Muscle of arm (tissue), 12 donors: ENCODE measurements around the gene RIPOR3. TPM values are rescaled to one million over a fixed set of nuclear protein-coding genes. Genes with fewer than 3 reads are reported as not detected.
"Not testable (repeated sequence)": the region's sequence is repeated elsewhere in the genome, so short reads cannot be mapped to it uniquely, and the experiment has no call there.

Source experiments
- DNase-seq: peaks from one replicate; pipeline ENCODE4 v3.0.0-alpha.2; 2013
- polyA plus RNA-seq, 12 donors: library from polyadenylated mRNA; unstranded; fragments of 120-200 nt; gene quantifications; one replicate each; pipeline ENCODE4 v1.2.1, GENCODE V29; 2013; ENCODE audit not compliant: insufficient read length in 12 of 12

Gene RIPOR3
- polyA plus RNA-seq, 12 donors: 4.3 to 15.1 (median 7.7) TPM; not detected in 1

GRCh38 chr20:50704971-50705370, 13.6 kb upstream of the RIPOR3 start:
- no peak for DNase-seq

GRCh38 chr20:50704514-50704913, 13.2 kb upstream of the RIPOR3 start:
- no peak for DNase-seq

GRCh38 chr20:50703651-50704438, 12.5 kb upstream of the RIPOR3 start:
- DNase-seq: not testable (repeated sequence)

- DNase-seq: no peak
Measured at GRCh38 chr20:50701041-50701963, 10.0 kb upstream of the RIPOR3 start.

- no peak for DNase-seq
Measured at GRCh38 chr20:50699688-50700087, 8.3 kb upstream of the RIPOR3 start.

GRCh38 chr20:50698255-50698654, 6.9 kb upstream of the RIPOR3 start:
- not testable (repeated sequence) for DNase-seq

GRCh38 chr20:50695135-50695872, 4.0 kb upstream of the RIPOR3 start:
- DNase-seq: peak; percentile 72

- no peak for DNase-seq
Measured at GRCh38 chr20:50694379-50695134, 3.2 kb upstream of the RIPOR3 start.

- no peak for DNase-seq
Measured at GRCh38 chr20:50693001-50693400, 1.7 kb upstream of the RIPOR3 start.

- DNase-seq: no peak
Measured at GRCh38 chr20:50692552-50692933, 1.2 kb upstream of the RIPOR3 start.

- no peak for DNase-seq
Measured at GRCh38 chr20:50691573-50692551, 520 bp upstream of the RIPOR3 start.

- no peak for DNase-seq
Measured at GRCh38 chr20:50689864-50690649, 1.3 kb downstream of the RIPOR3 start.

GRCh38 chr20:50688256-50688975, 2.9 kb downstream of the RIPOR3 start:
- no peak for DNase-seq

- peak; percentile 91 for DNase-seq
Measured at GRCh38 chr20:50686821-50687220, 4.5 kb downstream of the RIPOR3 start.

- DNase-seq: no peak
Measured at GRCh38 chr20:50683570-50683969, 7.8 kb downstream of the RIPOR3 start.

GRCh38 chr20:50682947-50683530, 8.3 kb downstream of the RIPOR3 start:
- no peak for DNase-seq

- DNase-seq: no peak
Measured at GRCh38 chr20:50682065-50682464, 9.3 kb downstream of the RIPOR3 start.
